K562 (cell line): ENCODE measurements around the gene DNAJB4. TPM values are rescaled to one million over a fixed set of nuclear protein-coding genes. Genes with fewer than 3 reads are reported as not detected.

Experiments
- ATF4 ChIP-seq: fragments of 450-650 bp; formaldehyde crosslinking; IDR thresholded peaks from 2 replicates; pipeline ENCODE4 v1.4.0; 2022; ENCODE audit warnings: mild to moderate bottlenecking, moderate library complexity
- BRD9 ChIP-seq: fragments of 450-650 bp; IDR thresholded peaks from 2 replicates; pipeline ENCODE4 v1.6.1; 2018; ENCODE audit warnings: low read depth; ENCODE audit not compliant: partially characterized antibody
- BRF1 ChIP-seq: IDR thresholded peaks from 3 replicates; pipeline ENCODE4 v1.6.1; 2011; ENCODE audit warnings: borderline replicate concordance, mild to moderate bottlenecking; ENCODE audit not compliant: insufficient read length; ENCODE audit errors: extremely low read depth
- CHD2 ChIP-seq: IDR thresholded peaks from 2 replicates; pipeline ENCODE4 v1.6.1; 2011; ENCODE audit warnings: low read depth, low read length
- FOXJ2 ChIP-seq: fragments of 200-800 bp; sonication (Bioruptor generic); IDR thresholded peaks from 2 replicates; pipeline ENCODE4 v1.6.1; 2016; ENCODE audit warnings: missing genetic modification characterization, missing compliant biosample characterization
- HBP1 ChIP-seq: fragments of 450-650 bp; formaldehyde crosslinking; IDR thresholded peaks from 2 replicates; pipeline ENCODE4 v1.4.0; 2022; ENCODE audit warnings: missing genetic modification characterization
- HDAC1 ChIP-seq, 2 experiments: fragments of 450-650 bp; IDR thresholded peaks; 2 replicates each; pipeline ENCODE4 v1.6.1; 2016 to 2017; ENCODE audit warnings: inconsistent platforms in 1 of 2, mild to moderate bottlenecking in 1 of 2, moderate library complexity in 1 of 2
- HES1 ChIP-seq: fragments of 450-650 bp; IDR thresholded peaks from 2 replicates; pipeline ENCODE4 v1.6.1; 2016; ENCODE audit warnings: low read depth, mild to moderate bottlenecking, moderate library complexity
- HMGN3 ChIP-seq: IDR thresholded peaks from 2 replicates; pipeline ENCODE4 v1.6.1; 2011; ENCODE audit warnings: borderline replicate concordance, low read depth, mild to moderate bottlenecking, mixed read lengths, low read length; ENCODE audit not compliant: insufficient read length; ENCODE audit errors: extremely low read depth
- MAZ ChIP-seq, 2 experiments: fragments of 450-650 bp in 1 of 2; sonication (generic) in 1 of 2; formaldehyde crosslinking; IDR thresholded peaks in 1 of 2; conservative IDR thresholded peaks in 1 of 2; 2 replicates each; pipeline versions ENCODE4 v1.4.0 to v1.5.0; 2020; ENCODE audit warnings: mild to moderate bottlenecking in 1 of 2, missing genetic modification reagents in 1 of 2
- MBD1 ChIP-seq: fragments of 250-450 bp; sonication (Bioruptor Pico); IDR thresholded peaks from 2 replicates; pipeline ENCODE4 v1.8.0; 2022; ENCODE audit warnings: inconsistent platforms
- NR2F6 ChIP-seq: fragments of 450-650 bp; formaldehyde crosslinking; IDR thresholded peaks from 2 replicates; pipeline ENCODE4 v1.4.0; 2020; ENCODE audit warnings: mild to moderate bottlenecking
- RBM14 ChIP-seq: fragments of 200-400 bp; formaldehyde crosslinking; IDR thresholded peaks from 2 replicates; pipeline ENCODE4 v1.6.1; 2018; ENCODE audit warnings: low read depth, mild to moderate bottlenecking, low read length, moderate library complexity, borderline replicate concordance; ENCODE audit not compliant: insufficient read depth
- RBM15 ChIP-seq: fragments of 200-400 bp; formaldehyde crosslinking; IDR thresholded peaks from 2 replicates; pipeline ENCODE4 v1.6.1; 2018; ENCODE audit warnings: mild to moderate bottlenecking, low read length, moderate library complexity; ENCODE audit not compliant: insufficient read depth
- SMAD2 ChIP-seq: fragments of 150-350 bp; IDR thresholded peaks from 2 replicates; pipeline ENCODE4 v1.6.1; 2014; ENCODE audit warnings: low read depth, mild to moderate bottlenecking, low read length
- ZNF639 ChIP-seq, 2 experiments: fragments of 200-800 bp in 1 of 2; sonication (Bioruptor generic) in 1 of 2; sonication (generic) in 1 of 2; formaldehyde crosslinking in 1 of 2; IDR thresholded peaks in 1 of 2; conservative IDR thresholded peaks in 1 of 2; 2 replicates each; pipeline versions ENCODE4 v1.5.0 to v1.6.1; 2016 to 2020; ENCODE audit warnings: missing compliant biosample characterization in 1 of 2, missing genetic modification characterization in 1 of 2, missing genetic modification reagents in 1 of 2
- ZNF655 ChIP-seq: fragments of 250-450 bp; sonication (Bioruptor Pico); IDR thresholded peaks from 2 replicates; pipeline ENCODE4 v1.5.0; 2021
- ZNF75A ChIP-seq: fragments of 450-650 bp; formaldehyde crosslinking; IDR thresholded peaks from 2 replicates; pipeline ENCODE4 v1.4.0; 2020; ENCODE audit warnings: mild to moderate bottlenecking
- polyA plus RNA-seq, 8 experiments: library from polyadenylated mRNA; depleted of rRNA in 4 of 8; stranded (reverse) in 5 of 8; unstranded in 3 of 8; fragments of >200 nt; fragmentation: Nextera tagmentation in 2 of 8; fragmentation: Illumina TruSeq in 1 of 8; extraction: Ambion mirVana in 2 of 8; extraction: Trizol in 1 of 8; gene quantifications; 2 replicates each; pipeline versions ENCODE4 v1.2.1 to v1.2.3, GENCODE V29; 2011 to 2014; ENCODE audit warnings: inconsistent platforms in 1 of 8, missing spikeins in 1 of 8
- total RNA-seq, 7 experiments: library from RNA; depleted of rRNA in 6 of 7; stranded (reverse); fragments of >200 nt in 6 of 7; fragmentation: Illumina TruSeq in 2 of 7; extraction: Trizol in 2 of 7; gene quantifications; 2 replicates each; pipeline versions ENCODE4 v1.2.1 to v1.2.3, GENCODE V29; 2011 to 2021; ENCODE audit warnings: low replicate concordance in 1 of 7

DNAJB4 gene
- total and polyA plus RNA-seq, 9 of the 15 experiments (the other 6 are each of a cell fraction or from before 2014, with no cell fraction given), result 8.5 to 27.7 (median 19.8) TPM

GRCh38 chr1:77978969-77979876, 25.5 kb upstream of the DNAJB4 start, which contains the start of gene FUBP1 (continued):
- TF ChIP-seq HBP1 (CRISPR knock-in tag) (peak; percentile 74; the same call in 1 of the 2 replicates), BRF1 (no peak), ZNF75A (CRISPR knock-in tag) (no peak), HDAC1 (IDR thresholded peaks at IDR 0.05) (peak in 1 of 2 experiments; percentile 91; a peak in 2 of 4 replicates), MAZ (CRISPR knock-in tag; conservative IDR thresholded peaks at IDR 0.05 in 1 of 2, IDR thresholded peaks at IDR 0.05 in 1 of 2) (peak in 1 of 2 experiments; percentile 15; a peak in 2 of 4 replicates), HES1 (no peak), RBM14 (no peak), HMGN3 (peak; percentile 72), ZNF639 (CRISPR knock-in tag; conservative IDR thresholded peaks at IDR 0.05 in 1 of 2, IDR thresholded peaks at IDR 0.05 in 1 of 2) (0 out of 4 replicates have a peak, but pooled peaks of 1 of the 2 experiments have one; percentile 63), FOXJ2 (tag) (no peak), MBD1 (CRISPR knock-in tag) (no peak), SMAD2 (no peak), RBM15 (no peak), ZNF655 (no peak), NR2F6 (CRISPR knock-in tag) (no peak), BRD9 (peak; percentile 88), CHD2 (peak; percentile 97), ATF4 (CRISPR knock-in tag) (no peak)
